HG02571 (cell line): ENCODE data around the gene KCNG4.
"Not testable (repeated sequence)": the region's sequence is repeated elsewhere in the genome, so short reads cannot be mapped to it uniquely, and the experiment has no call there.

Experiments
- ATAC-seq: cut with Tn5 transposase; IDR thresholded peaks from one replicate; pipeline ENCODE4 v1.9.1; 2021; ENCODE audit warnings: mild to moderate bottlenecking, moderate library complexity; ENCODE audit not compliant: unreplicated experiment

KCNG4 gene

DNA sequence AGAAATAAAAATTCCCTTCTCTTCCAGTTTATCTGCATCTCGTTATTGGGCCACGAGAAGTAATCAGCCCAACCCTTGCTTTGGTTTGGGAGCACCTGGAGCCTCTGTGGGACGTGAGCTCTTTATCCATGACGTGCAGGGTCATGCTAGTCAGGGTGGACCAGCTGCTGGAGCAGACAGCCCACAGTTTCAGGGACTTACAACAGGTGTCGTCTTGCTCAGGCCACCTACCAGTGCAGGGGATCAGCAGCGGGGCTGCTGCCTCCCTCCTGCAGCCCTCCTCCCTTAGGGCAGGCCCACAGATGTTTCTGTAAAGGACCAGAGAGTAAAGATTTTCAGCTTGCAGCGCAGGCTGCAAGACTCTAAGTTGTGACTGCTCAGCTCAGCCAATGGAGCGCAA is 31.9 kb downstream of the KCNG4 start:
- ATAC-seq: no peak

DNA sequence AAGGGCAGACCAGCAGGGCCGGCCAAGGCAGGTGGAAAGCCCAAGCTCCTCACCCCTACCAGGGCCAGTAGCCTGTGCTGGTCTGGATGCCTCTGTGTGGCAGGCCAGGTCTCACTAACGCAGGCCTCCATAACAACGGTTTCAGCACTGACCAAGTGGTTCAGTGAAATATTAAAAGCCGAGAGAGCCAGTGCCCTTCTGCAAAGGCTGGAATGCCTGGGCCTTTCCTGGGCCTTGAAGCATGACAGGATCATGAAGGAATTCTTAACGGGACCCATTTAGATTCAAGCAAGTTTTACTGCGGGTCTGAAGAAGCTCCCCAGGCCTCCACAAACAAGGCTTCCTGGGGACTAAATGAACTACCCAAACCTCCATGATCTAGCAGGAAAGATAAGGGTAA is 32.6 kb downstream of the KCNG4 start:
- ATAC-seq: no peak

DNA sequence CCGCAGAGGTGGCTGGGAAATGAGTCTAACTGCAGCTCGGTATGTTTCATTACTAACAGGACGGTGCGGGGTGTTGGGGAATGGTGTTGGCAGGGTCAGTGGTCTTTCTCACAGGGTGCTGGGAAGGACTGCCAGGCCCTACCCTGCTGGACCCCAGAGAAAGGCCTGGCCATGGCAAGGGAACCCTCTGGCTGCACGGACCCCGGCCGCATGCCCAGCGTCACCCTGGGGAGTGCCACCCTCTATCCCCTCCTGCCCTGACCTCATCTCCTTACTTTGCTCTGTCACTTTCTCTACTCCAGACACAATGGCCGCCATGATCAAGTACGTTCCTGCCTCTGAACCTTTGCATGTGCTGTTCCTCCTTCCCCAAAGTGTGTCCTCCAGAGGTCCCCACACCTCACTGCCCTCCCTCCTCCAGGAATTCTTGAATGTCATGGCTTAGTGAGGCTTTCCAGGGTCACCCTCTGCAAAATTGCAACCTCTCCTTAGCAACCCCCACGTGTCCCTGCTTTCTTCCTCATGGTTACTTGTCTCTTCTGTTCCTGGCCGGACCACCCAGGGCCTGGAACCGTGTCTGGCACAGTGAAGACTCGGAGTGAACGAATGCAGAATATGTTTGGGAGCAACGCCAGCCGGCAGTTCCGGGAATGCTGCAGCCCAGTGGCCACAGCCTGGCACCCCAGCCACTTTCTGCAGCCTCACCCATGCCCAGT is 33.7 kb downstream of the KCNG4 start:
- no peak for ATAC-seq

DNA sequence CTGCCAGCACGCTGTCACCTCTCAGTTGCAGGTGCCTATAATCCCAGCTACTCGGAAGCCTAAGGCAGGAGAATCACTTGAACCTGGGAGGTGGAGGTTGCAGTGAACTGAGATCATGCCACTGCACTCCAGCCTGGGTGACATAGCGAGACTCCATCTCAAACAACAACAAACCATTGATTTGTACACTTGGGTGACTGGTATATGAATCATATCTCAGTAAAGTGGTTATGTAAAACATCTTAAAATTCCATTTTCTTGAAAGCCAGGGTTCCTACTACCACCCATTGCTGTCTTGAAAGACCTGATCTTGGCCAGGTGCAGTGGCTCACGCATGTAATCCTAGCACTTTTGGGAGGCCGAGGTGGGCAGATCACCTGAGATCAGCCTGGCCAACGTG is 34.7 kb downstream of the KCNG4 start:
- ATAC-seq: not testable (repeated sequence)

DNA sequence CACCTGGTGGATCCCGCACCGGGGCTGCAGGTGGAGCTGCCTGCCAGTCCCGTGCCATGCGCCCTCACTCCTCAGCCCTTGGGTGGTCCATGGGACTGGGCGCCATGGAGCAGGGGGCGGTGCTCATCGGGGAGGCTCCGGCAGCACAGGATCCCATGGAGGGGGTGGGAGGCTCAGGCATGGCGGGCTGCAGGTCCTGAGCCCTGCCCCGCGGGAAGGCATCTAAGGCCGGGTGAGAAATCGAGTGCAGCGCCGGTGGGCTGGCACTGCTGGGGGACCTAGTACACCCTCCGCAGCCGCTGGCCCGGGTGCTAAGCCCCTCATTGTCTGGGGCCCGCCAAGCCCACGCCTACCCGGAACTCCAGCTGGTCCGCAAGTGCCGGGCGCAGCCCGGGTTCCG is 35.3 kb downstream of the KCNG4 start:
- ATAC-seq: not testable (repeated sequence)

DNA sequence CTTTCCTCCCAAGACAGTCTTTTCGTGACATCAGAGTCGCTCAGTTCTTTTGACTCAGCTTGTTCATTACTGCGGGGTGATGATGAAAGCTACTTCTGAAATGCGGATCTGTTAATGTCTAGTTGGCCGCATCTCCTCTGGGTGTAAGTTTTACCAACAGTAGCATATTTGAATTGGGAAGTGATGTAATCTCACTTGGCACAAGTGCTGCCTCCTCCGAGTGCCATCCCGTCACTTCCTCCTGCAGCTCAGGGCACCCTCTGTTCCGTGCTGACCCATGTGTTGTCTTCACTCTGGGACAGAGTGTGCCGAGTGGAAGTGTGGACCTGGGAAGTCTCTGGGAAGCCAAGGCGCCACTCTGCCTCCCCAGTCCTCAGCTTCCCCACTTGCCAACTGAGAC is 40.0 kb downstream of the KCNG4 start:
- no peak for ATAC-seq

DNA sequence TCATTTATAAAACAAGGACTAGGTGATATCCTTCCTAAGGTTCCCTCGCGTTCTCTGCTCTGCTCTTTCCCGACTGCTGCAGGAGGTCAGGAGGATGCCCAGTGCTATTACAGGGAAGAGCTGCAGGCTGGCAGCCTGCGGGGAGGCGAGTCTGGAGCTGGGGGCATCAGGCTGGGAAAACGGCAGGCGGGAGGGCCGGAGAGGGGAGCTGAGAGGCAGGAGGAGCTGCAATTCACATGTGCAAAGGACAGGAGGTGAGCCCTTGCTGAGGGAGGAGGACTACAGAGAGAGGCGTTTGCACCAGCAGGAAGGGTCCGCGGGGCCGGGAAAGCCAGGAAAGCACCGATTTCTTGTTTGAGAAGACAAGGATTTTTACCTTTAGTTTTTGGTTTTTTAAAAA is 40.7 kb downstream of the KCNG4 start:
- ATAC-seq: no peak

DNA sequence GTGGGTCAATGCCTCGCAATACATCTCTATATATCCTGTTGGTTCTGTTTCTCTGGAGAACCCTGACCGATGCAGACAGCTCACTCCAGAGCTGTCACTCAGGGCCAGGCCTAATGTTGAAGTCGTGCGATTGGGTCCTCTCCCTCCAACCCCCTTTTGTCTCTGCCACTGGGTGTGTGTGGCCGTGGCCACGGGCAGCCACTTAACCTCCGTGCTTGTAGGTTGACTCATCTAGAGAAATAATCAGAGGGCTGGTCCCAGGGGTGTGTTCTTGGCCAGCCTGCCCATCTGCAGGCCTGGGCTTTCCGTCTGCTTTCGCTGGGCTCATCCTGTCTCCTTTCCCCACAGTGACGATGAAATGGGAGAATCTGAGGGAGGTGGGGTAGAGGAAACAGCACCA is 41.4 kb downstream of the KCNG4 start:
- no peak for ATAC-seq

DNA sequence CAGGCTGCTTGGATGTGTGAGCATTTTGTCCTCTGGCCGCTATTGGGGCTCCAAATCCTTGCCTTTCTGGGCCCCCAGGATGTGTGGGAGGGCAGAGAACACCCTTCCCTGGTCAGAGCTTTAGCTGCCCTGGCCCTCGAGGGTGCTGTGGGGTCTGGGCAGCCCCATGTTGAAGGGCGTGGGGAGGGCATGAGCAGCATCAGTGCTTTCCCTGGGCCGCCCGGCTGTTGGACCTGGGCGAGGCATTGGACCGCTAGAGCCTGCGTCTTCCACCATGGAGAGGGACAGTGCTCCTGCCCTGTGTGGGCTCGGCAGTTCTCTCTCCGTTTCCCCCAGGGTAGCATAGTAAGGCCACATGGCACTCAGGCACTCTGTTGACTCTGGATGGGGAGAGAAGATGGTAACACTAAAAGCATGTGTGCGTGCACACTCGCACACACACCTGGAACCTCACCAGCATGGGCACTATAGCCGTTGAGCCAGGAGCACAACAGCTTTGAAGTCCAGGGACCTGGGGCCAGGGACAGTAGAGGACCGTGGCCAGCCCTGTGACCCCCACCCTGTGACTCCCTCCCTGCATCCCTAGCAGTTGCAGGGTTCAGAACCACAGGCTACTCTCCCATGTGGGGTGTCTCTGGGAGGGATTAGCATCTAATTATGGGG is 42.2 kb downstream of the KCNG4 start:
- no peak for ATAC-seq

DNA sequence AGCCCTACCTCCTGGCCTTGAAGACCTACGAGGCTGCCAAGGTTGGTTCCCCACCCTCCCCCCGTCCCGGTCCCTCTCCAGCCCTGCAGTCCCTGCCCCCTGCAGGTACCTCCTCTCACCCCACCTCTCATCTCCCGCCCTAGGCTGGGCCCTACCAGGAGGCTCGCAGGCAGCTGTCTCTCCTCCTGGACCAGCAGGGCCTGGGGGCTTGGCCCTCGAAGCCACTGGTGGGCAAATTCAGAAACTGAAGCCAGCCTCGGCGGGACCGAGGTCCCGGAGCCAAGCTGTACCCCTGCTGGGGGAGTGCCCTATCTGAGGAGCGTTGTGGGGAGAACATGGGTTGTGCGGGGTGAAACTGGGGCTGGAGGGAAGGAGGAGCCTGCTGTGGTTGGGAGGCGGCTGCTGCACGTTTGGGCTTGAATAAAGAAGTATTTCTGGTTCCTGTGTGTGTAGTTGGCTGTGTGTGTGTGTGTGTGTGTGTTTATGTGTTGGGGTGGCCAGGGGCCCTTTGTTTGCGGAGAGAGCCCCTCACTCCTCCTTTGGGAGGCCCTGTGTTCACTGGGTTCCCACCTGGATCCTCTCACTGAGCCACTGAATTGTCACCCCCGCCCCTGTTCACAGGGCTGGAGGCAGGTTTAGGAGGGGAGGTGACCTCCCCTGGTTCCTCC is 43.0 kb downstream of the KCNG4 start:
- ATAC-seq: no peak

DNA sequence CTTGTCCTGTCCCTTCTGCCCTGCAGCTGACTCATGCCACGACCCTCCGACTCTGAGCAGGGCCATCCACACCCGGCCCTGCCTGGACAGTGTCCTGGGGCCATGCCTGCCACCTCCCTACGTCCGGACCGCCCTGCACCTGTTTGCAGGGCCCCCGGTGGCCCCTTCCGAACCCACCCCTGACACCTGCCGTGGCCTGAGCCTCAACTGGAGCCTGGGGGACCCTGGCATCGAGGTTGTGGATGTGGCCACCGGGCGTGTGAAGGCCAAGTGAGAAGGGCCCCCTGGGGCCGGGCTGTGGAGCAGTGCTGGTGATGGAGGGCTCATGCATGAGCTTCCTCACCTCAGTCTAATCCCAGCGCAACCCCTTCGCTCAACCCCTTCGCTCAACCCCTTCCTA is 43.7 kb downstream of the KCNG4 start:
- ATAC-seq: no peak

DNA sequence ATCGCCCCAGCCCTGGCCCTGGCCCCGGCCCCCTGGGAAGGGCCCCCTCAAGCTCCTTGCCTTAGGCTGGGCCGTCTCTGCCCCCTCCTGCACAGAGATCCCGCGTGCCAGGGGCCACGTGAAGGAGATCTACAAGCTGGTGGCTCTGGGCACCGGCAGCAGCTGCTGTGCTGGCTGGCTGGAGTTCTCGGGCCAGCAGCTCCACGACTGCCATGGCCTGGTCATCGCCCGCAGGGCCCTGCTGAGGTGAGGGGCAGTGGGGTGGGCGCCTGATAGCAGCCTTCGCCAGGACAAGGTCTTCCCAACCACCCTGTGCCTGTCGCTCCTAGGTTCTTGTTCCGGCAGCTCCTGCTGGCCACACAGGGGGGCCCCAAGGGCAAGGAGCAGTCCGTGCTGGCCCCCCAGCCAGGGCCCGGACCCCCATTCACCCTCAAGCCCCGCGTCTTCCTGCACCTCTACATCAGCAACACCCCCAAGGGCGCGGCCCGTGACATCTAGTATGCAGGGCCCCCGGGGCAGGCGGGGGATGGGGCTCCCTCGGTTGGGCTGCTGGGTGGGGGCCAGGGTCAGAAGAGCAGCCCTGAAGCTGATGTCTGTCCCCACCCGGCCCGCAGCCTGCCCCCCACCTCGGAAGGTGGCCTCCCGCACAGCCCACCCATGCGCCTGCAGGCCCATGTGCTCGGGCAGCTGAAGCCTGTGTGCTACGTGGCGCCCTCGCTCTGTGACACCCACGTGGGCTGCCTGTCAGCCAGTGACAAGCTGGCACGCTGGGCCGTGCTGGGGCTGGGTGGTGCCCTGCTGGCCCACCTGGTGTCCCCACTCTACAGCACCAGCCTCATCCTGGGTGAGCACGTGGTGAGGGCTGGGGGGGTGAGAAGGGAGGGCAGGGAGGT is 44.4 kb downstream of the KCNG4 start:
- ATAC-seq: no peak

DNA sequence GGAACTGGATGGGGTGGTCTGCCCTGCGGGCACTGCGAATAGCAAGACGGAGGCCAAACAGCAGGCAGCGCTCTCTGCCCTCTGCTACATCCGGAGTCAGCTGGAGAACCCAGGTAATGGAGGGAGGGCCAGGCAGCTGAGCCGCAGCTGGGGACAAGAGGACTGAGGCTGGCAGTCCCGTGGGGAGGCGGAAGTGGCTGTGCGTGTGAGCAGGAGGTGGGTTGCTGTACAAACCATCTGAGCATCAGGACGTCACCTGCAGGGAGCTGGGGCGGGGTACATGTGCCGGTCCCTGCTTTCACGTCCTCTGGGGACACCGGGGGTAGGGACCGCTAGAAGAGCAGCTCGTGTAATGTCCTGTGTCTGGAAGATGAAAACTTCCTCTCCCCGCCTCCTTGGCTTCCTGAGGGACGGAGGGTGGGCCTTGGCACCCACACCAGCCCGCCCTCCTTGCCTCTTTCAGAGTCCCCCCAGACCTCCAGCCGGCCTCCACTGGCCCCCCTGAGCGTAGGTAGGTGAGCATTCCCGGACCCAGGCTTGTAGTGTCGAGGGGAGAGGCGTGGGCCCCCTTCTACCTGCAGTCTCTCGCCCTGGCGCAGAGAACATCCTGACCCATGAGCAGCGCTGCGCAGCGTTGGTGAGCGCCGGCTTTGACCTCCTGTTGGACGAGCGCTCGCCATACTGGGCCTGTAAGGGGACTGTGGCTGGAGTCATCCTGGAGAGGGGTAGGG is 45.2 kb downstream of the KCNG4 start:
- no peak for ATAC-seq

DNA sequence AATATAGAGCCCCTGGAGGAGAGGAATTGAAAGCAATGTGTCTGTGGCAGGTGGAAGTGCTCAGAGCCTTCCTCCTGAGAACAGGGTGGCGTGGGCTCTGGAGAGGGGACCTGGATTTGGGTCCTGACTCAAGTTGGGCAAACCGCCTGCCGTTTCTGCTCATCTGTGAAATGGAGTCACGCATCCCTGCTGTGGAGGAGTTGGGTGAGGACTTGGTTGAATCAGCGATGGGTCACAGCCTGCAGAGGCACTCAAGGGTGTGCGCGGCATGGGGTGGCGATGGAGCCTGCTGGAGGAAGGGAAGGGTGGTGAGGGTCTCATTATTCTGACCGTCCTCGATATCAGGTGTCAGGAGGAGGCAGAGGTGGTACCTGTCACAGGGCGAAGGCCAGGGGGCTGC is 45.8 kb downstream of the KCNG4 start:
- no peak for ATAC-seq

DNA sequence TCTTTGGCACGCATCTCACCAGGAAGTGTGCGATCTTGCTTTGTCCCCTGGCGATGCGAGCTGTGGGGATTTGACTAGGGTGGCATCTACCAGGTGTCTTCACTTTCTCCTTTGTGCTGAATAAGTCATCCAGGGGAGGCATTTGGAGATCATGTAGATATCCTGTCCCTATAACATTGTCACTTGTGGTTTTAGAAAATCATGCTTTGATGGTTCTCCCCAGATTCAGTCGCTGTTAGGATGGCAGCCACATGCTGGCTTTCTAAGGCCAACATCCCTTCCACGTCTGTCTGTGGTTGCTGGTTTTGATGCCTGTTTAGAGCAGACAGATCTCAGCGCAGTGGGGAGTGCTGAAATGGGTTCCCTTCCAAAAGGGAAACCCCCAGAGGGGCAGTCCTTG is 46.3 kb downstream of the KCNG4 start:
- no peak for ATAC-seq

DNA sequence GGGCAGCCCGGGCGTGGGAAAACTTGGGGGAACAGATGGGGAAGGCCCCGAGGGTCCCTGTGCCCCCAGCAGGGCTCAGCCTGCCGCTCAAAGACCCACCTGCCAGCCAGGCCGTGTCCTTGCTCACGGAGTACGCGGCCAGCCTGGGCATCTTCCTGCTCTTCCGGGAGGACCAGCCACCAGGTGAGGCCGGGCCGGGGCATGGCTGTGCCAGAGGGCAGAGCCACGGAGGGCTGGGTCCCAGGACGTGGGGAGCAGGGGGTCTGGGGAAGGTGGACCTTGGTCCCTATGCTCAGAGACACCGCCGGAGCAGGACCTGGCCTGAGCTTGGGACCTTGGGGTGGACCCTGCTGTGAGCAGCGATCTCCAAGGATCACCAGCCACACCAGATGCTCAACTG is 48.3 kb downstream of the KCNG4 start:
- ATAC-seq: no peak

DNA sequence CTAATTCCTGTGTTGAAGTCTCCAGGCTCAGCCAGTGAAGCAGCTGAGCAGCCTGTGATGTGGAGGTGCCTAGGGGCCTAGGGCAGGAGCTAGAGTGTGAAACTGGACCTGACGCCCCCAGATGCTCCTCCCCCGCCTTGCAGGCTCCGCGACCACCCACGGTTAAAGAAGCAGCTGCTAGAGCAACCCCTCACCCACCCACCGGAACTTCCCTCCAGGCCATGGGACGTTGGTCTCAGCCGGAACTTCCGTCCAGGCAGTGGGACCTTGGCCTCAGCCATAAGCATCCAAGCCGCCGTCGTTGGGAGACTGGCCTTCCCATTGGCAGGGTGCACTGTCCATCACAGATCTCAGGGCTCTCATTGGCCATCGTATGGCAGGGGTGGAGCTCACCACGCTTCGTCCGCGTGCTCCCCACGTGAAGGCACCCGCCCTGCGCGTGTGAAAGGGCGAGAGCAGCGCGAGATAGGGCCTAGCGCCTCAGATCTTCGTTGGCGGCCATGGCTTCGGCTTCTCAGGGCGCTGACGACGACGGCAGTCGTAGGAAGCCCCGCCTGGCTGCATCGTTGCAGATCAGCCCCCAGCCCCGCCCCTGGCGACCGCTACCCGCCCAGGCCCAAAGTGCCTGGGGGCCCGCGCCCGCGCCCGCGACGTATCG is 49.0 kb downstream of the KCNG4 start, which contains the start of gene ADAD2:
ADAD2 (plus strand) TSS at position 427 of the 658 bp plus-strand sequence; CDS start at position 501, 74 bp downstream.
- ATAC-seq: no peak

DNA sequence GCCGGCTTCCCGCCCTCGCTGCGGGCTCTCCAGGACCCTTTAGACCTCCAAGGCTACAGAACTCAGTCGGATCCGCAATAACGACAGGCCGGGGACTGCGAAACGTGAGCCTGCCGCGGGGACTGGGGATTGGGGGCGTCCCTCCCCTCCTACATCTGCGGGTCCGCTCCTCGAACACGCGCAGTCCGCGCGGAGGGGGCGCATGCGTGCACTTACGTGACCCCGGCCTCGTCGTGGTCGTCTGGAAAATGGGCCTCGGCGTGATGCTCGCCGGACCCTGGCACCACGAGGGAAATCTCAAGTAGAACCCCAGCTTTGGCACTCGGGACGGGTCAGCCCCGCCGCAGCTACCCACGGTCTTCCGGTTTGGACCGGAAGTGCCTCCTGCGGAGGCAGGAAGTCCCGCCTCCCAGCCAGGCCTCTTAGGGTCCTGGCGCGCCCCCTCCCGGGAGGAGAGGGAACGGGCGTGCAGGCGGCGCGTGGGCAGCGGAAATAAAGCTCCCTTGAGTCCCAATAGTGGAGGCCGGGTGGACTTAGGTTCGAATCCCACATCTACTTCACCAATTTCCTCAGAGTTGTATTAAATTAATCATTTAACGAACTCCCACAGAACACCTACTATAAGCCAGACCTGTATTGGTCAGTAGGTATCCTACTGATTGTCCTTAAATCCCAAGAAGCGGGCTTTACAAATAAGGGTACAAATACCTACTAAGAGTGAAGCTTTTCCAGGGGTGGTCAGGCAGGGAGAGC is 53.0 kb downstream of the KCNG4 start, which contains the start of gene TAF1C:
TAF1C (minus strand) TSS at position 373 of the 753 bp plus-strand sequence. CDS start 2,069 bp downstream, outside the sequence.
- peak; percentile 94 for ATAC-seq

DNA sequence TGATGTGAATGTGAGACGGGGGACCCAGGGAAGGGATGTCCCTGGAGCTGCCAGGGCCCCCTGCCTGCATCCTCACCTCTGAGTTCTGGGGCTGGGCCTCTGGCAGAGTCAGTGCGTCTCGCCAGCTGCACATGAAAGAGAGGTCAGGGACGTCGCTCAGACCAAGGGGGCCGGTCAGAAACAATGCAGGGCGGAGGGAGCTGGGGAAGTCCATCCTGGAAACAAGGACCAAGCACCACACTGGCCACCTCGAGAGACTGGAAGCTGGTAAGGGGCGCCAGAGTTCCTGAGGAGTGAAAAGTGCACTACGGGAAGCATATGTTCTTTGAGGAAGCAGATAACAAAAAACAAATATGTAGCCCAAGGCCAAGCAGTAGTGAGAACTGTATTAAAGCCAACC is 55.0 kb downstream of the KCNG4 start:
- ATAC-seq: no peak
